OCI-LY7 (cell line): Measurements from ENCODE around the gene TECR. TPM values are rescaled to one million over a fixed set of nuclear protein-coding genes. Genes with fewer than 3 reads are reported as not detected.

Experiments used
- BruUV-seq: library from RNA; stranded (reverse); fragments of 400-500 nt; replicated peaks from 2 replicates; lab custom pipeline; 2021; lab: Mats Ljungman, UMichigan
- CTCF ChIA-PET: fragments of 300-600 bp; sonication (Branson Sonifier 250); formaldehyde crosslinking; loops from one replicate; lab custom pipeline; 2022; ENCODE audit warnings: antibody characterized with exemption; ENCODE audit not compliant: unreplicated experiment; lab: Charles Lee
- POLR2A ChIA-PET: fragments of 300-600 bp; sonication (Branson Sonifier 250); formaldehyde crosslinking; loops from one replicate; lab custom pipeline; 2022; ENCODE audit warnings: antibody characterized with exemption; lab: Charles Lee
- DNase-seq: peaks from one replicate; pipeline ENCODE4 v3.0.0-alpha.2; 2015; ENCODE audit warnings: low spot score
- H2AFZ ChIP-seq: fragments of 200-600 bp; sonication (generic), shearing (Covaris generic); 2 replicates; pipeline ENCODE4 v1.6.1; 2014; ENCODE audit warnings: mild to moderate bottlenecking, antibody characterized with exemption, low read length, moderate library complexity
- H3K27ac ChIP-seq: fragments of 200-600 bp; sonication (generic); 2 replicates; pipeline ENCODE4 v1.5.1; 2014; ENCODE audit warnings: mixed run types, low read depth, mild to moderate bottlenecking, moderate library complexity, low read length, inconsistent platforms; ENCODE audit not compliant: poor library complexity, severe bottlenecking
- H3K36me3 ChIP-seq: fragments of 200-600 bp; sonication (generic); 2 replicates; pipeline ENCODE4 v1.6.1; 2014; ENCODE audit warnings: mild to moderate bottlenecking, antibody characterized with exemption, low read length, moderate library complexity, mixed read lengths; ENCODE audit not compliant: insufficient read depth
- H3K4me1 ChIP-seq: fragments of 200-600 bp; sonication (generic); 2 replicates; pipeline ENCODE4 v1.5.1; 2014; ENCODE audit warnings: mild to moderate bottlenecking, low read length; ENCODE audit not compliant: insufficient read depth, poor library complexity, severe bottlenecking
- H3K4me2 ChIP-seq: fragments of 200-600 bp; sonication (generic); 2 replicates; pipeline ENCODE4 v1.6.1; 2014; ENCODE audit warnings: mild to moderate bottlenecking, low read length
- H3K4me3 ChIP-seq: fragments of 200-600 bp; sonication (generic); 2 replicates; pipeline ENCODE4 v1.5.1; 2014; ENCODE audit warnings: mild to moderate bottlenecking, low read depth, low read length; ENCODE audit not compliant: poor library complexity, severe bottlenecking
- H3K79me2 ChIP-seq: fragments of 200-600 bp; sonication (generic); 2 replicates; pipeline ENCODE4 v1.6.1; 2016; ENCODE audit warnings: low read depth, mild to moderate bottlenecking, low read length, moderate library complexity, mixed read lengths; ENCODE audit not compliant: insufficient read depth
- H3K9me2 ChIP-seq: fragments of 200-600 bp; sonication (generic); 2 replicates; pipeline ENCODE4 v1.6.1; 2016; ENCODE audit warnings: mild to moderate bottlenecking, low read length, mixed read lengths; ENCODE audit not compliant: insufficient read depth
- H3K9me3 ChIP-seq: fragments of 200-600 bp; sonication (generic); 2 replicates; pipeline ENCODE4 v1.6.1; 2014; ENCODE audit warnings: mild to moderate bottlenecking, mixed run types, low read length, mixed read lengths
- H4K20me1 ChIP-seq: fragments of 200-600 bp; sonication (generic); 2 replicates; pipeline ENCODE4 v1.6.1; 2014; ENCODE audit warnings: mild to moderate bottlenecking, antibody characterized with exemption, low read length, moderate library complexity, mixed read lengths; ENCODE audit not compliant: insufficient read depth
- CTCF ChIP-seq: fragments of 200-600 bp; sonication (generic); conservative IDR thresholded peaks from 2 replicates; pipeline ENCODE4 v1.5.1; 2014; ENCODE audit warnings: mild to moderate bottlenecking, antibody characterized with exemption, low read length, moderate library complexity, mixed read lengths
- EZH2phosphoT487 ChIP-seq: fragments of 200-600 bp; sonication (generic); IDR thresholded peaks from 2 replicates; pipeline ENCODE4 v1.6.1; 2018; ENCODE audit warnings: low read depth, borderline replicate concordance, mild to moderate bottlenecking, mixed run types, antibody characterized with exemption, low read length, moderate library complexity, mixed read lengths
- intact Hi-C: fragments of 100-400 bp; cut with micrococcal nuclease; formaldehyde crosslinking; loops from one replicate; pipeline ENCODE4 v1.10.0; 2022; ENCODE audit not compliant: unreplicated experiment
- total RNA-seq, 2 experiments: library from RNA; depleted of rRNA in 1 of 2; stranded (reverse); fragments of >200 nt in 1 of 2; shearing (Covaris generic) in 1 of 2; gene quantifications; 2 replicates each; pipeline ENCODE4 v1.2.3, GENCODE V29; 2014 to 2022

TECR gene
- total RNA-seq, 2 experiments from 2014 or later = 81.4 to 128 TPM

- DNase-seq = no peak
- Histone ChIP-seq H3K9me2 (no peaks in the 10 kb centered on the region), H3K9me3 (no peaks in the 10 kb centered on the region), H3K4me1 (peaks cover 34% of the 10 kb centered on the region), H3K27ac (no peak overlapping the region), H3K36me3 (peaks cover 20% of the 10 kb centered on the region), H3K4me3 (no peak overlapping the region), H3K4me2 (no peak overlapping the region), H2AFZ (no peak overlapping the region), H4K20me1 (no peaks in the 10 kb centered on the region), H3K79me2 (0 out of 2 replicates have a peak, but pooled peaks cover 3% of the 10 kb centered on the region)
- TF ChIP-seq CTCF = no peak
- TF ChIP-seq EZH2phosphoT487 = no peak
- ChIA-PET CTCF (no interaction called here), POLR2A (no interaction called here)
- BruUV-seq = no TSS peak
- intact Hi-C loops = loop anchor here (5.0 kb wide), 1 partner anchor 46 kb away; no protein-coding TSS in a partner anchor
Observed at GRCh38 chr19:14553042-14553938, 23.9 kb downstream of the TECR start.

GRCh38 chr19:14553939-14554243 is 24.5 kb downstream of the TECR start:
- no peaks in the 10 kb centered on the region for H3K9me3 ChIP-seq
- ChIA-PET POLR2A (no interaction called here), CTCF (no interaction called here)
- H3K36me3 ChIP-seq = peaks cover 14% of the 10 kb centered on the region
- H3K4me1 ChIP-seq = peaks cover 40% of the 10 kb centered on the region
- no peak overlapping the region for H2AFZ ChIP-seq
- H4K20me1 ChIP-seq = no peaks in the 10 kb centered on the region
- no peaks in the 10 kb centered on the region for H3K9me2 ChIP-seq
- H3K4me3 ChIP-seq = no peak overlapping the region
- H3K4me2 ChIP-seq = no peak overlapping the region
- TF ChIP-seq EZH2phosphoT487 = no peak
- TF ChIP-seq CTCF = no peak
- DNase-seq = no peak
- H3K79me2 ChIP-seq = 0 out of 2 replicates have a peak, but pooled peaks cover 3% of the 10 kb centered on the region
- no peak overlapping the region for H3K27ac ChIP-seq
- intact Hi-C loops = loop anchor here (5.0 kb wide), 1 partner anchor 47 kb away; no protein-coding TSS in a partner anchor
- no TSS peak for BruUV-seq

GRCh38 chr19:14554382-14554812 is 25.0 kb downstream of the TECR start:
- Histone ChIP-seq H3K27ac (no peak overlapping the region), H3K9me2 (no peaks in the 10 kb centered on the region), H3K36me3 (peaks cover 9% of the 10 kb centered on the region; the same call in 1 of the 2 replicates), H3K4me1 (peaks cover 45% of the 10 kb centered on the region), H3K4me3 (no peak overlapping the region), H3K79me2 (peaks cover 8% of the 10 kb centered on the region; the same call in 1 of the 2 replicates), H3K4me2 (no peak overlapping the region), H4K20me1 (no peaks in the 10 kb centered on the region), H3K9me3 (no peaks in the 10 kb centered on the region), H2AFZ (no peak overlapping the region)
- TF ChIP-seq EZH2phosphoT487 (no peak), CTCF (no peak)
- intact Hi-C loops = loop anchor here (5.0 kb wide), 1 partner anchor 47 kb away; no protein-coding TSS in a partner anchor
- ChIA-PET CTCF (no interaction called here), POLR2A (no interaction called here)
- no peak for DNase-seq
- BruUV-seq = no TSS peak
